SJCRH30 (cell line): ENCODE measurements around the gene CD276. TPM values are rescaled to one million over a fixed set of nuclear protein-coding genes. Genes with fewer than 3 reads are reported as not detected.
"Not testable (repeated sequence)": the region's sequence is repeated elsewhere in the genome, so short reads cannot be mapped to it uniquely, and the experiment has no call there.

ENCODE experiments used
- DNase-seq, 2 experiments: peaks; one replicate each; pipeline ENCODE4 v3.0.0-alpha.2; 2015 to 2020
- H3K27ac ChIP-seq: fragments of 250-450 bp; sonication (Bioruptor Pico); 2 replicates; pipeline ENCODE4 v1.5.1; 2020; ENCODE audit warnings: mild to moderate bottlenecking, moderate library complexity
- H3K27me3 ChIP-seq: fragments of 250-450 bp; sonication (Bioruptor Pico); 2 replicates; pipeline ENCODE4 v1.5.1; 2020; ENCODE audit warnings: mild to moderate bottlenecking, moderate library complexity
- H3K36me3 ChIP-seq: fragments of 250-450 bp; sonication (Bioruptor Pico); 2 replicates; pipeline ENCODE4 v1.5.1; 2020; ENCODE audit warnings: mild to moderate bottlenecking, moderate library complexity
- H3K4me1 ChIP-seq: fragments of 250-450 bp; sonication (Bioruptor Pico); 2 replicates; pipeline ENCODE4 v1.5.1; 2020; ENCODE audit warnings: mild to moderate bottlenecking, moderate library complexity
- H3K4me3 ChIP-seq: fragments of 250-450 bp; sonication (Bioruptor Pico); 2 replicates; pipeline ENCODE4 v1.5.1; 2020; ENCODE audit warnings: mild to moderate bottlenecking, moderate library complexity
- H3K9me3 ChIP-seq: fragments of 250-450 bp; sonication (Bioruptor Pico); replicated peaks from 2 replicates; pipeline ENCODE4 v1.5.1; 2020; ENCODE audit warnings: mild to moderate bottlenecking, moderate library complexity
- total RNA-seq: library from RNA; depleted of rRNA; stranded (reverse); fragments of >200 nt; shearing (Covaris generic); gene quantifications from 2 replicates; pipeline ENCODE4 v1.2.3, GENCODE V29; 2014

CD276 gene
- total RNA-seq, 1 experiment from 2014 or later, result 87.3 TPM

- no peak overlapping the region for H3K4me3 ChIP-seq
- peaks cover 14% of the 10 kb centered on the region for H3K36me3 ChIP-seq
- no peak for DNase-seq
- no peaks in the 10 kb centered on the region for H3K4me1 ChIP-seq
- H3K9me3 ChIP-seq, result no peaks in the 10 kb centered on the region
- no peak overlapping the region for H3K27ac ChIP-seq
- H3K27me3 ChIP-seq, result no peaks in the 10 kb centered on the region
These were observed 27.9 kb downstream of the CD276 start for GRCh38 chr15:73712107-73712506.

- Histone ChIP-seq H3K36me3 (peaks cover 9% of the 10 kb centered on the region), H3K4me3 (no peak overlapping the region), H3K27ac (no peak overlapping the region), H3K27me3 (no peaks in the 10 kb centered on the region), H3K9me3 (no peaks in the 10 kb centered on the region), H3K4me1 (no peaks in the 10 kb centered on the region)
- no peak for DNase-seq
These were observed 30.6 kb downstream of the CD276 start for GRCh38 chr15:73714695-73715301.

- Histone ChIP-seq H3K9me3 (no peaks in the 10 kb centered on the region), H3K36me3 (peaks cover 9% of the 10 kb centered on the region), H3K27me3 (no peaks in the 10 kb centered on the region), H3K4me1 (no peaks in the 10 kb centered on the region), H3K27ac (no peak overlapping the region), H3K4me3 (no peak overlapping the region)
- no peak for DNase-seq
These were observed 31.2 kb downstream of the CD276 start for GRCh38 chr15:73715417-73715816.

- Histone ChIP-seq H3K4me1 (no peaks in the 10 kb centered on the region), H3K9me3 (no peaks in the 10 kb centered on the region), H3K4me3 (no peak overlapping the region), H3K27ac (no peak overlapping the region), H3K27me3 (no peaks in the 10 kb centered on the region), H3K36me3 (peaks cover 7% of the 10 kb centered on the region; the same call in 1 of the 2 replicates)
- DNase-seq, result no peak
These were observed 32.2 kb downstream of the CD276 start for GRCh38 chr15:73716417-73716816.

GRCh38 chr15:73717206-73717605 is 33.0 kb downstream of the CD276 start:
- Histone ChIP-seq H3K9me3 (no peaks in the 10 kb centered on the region), H3K27ac (no peak overlapping the region), H3K27me3 (peaks cover under 1% of the 10 kb centered on the region; the same call in 1 of the 2 replicates), H3K36me3 (peaks cover 4% of the 10 kb centered on the region; the same call in 1 of the 2 replicates), H3K4me3 (no peak overlapping the region), H3K4me1 (no peaks in the 10 kb centered on the region)
- DNase-seq, result no peak

GRCh38 chr15:73717802-73718201 is 33.6 kb downstream of the CD276 start:
- Histone ChIP-seq H3K4me1 (no peaks in the 10 kb centered on the region), H3K27ac (no peak overlapping the region), H3K9me3 (no peaks in the 10 kb centered on the region), H3K4me3 (no peak overlapping the region), H3K36me3 (no peaks in the 10 kb centered on the region), H3K27me3 (peaks cover 5% of the 10 kb centered on the region; the same call in 1 of the 2 replicates)
- no peak for DNase-seq

- Histone ChIP-seq H3K9me3 (no peaks in the 10 kb centered on the region), H3K27me3 (peaks cover 6% of the 10 kb centered on the region; the same call in 1 of the 2 replicates), H3K36me3 (no peaks in the 10 kb centered on the region), H3K4me1 (no peaks in the 10 kb centered on the region), H3K4me3 (no peak overlapping the region), H3K27ac (no peak overlapping the region)
- no peak for DNase-seq
These were observed 34.5 kb downstream of the CD276 start for GRCh38 chr15:73718694-73719093.

GRCh38 chr15:73722425-73722824 is 38.2 kb downstream of the CD276 start:
- no peaks in the 10 kb centered on the region for H3K9me3 ChIP-seq
- H3K36me3 ChIP-seq, result no peaks in the 10 kb centered on the region
- no peak overlapping the region for H3K27ac ChIP-seq
- H3K27me3 ChIP-seq, result peaks cover 22% of the 10 kb centered on the region; the same call in 1 of the 2 replicates
- H3K4me1 ChIP-seq, result no peaks in the 10 kb centered on the region
- no peak for DNase-seq
- H3K4me3 ChIP-seq, result no peak overlapping the region

GRCh38 chr15:73723191-73723590 is 39.0 kb downstream of the CD276 start:
- no peaks in the 10 kb centered on the region for H3K9me3 ChIP-seq
- H3K27ac ChIP-seq, result no peak overlapping the region
- no peaks in the 10 kb centered on the region for H3K4me1 ChIP-seq
- no peak for DNase-seq
- peaks cover 22% of the 10 kb centered on the region; the same call in 1 of the 2 replicates for H3K27me3 ChIP-seq
- no peaks in the 10 kb centered on the region for H3K36me3 ChIP-seq
- H3K4me3 ChIP-seq, result no peak overlapping the region

GRCh38 chr15:73724212-73724611 is 40.0 kb downstream of the CD276 start:
- no peaks in the 10 kb centered on the region for H3K36me3 ChIP-seq
- H3K27me3 ChIP-seq, result peaks cover 22% of the 10 kb centered on the region; the same call in 1 of the 2 replicates
- no peak overlapping the region for H3K27ac ChIP-seq
- no peaks in the 10 kb centered on the region for H3K4me1 ChIP-seq
- H3K4me3 ChIP-seq, result no peak overlapping the region
- DNase-seq, result no peak
- H3K9me3 ChIP-seq, result no peaks in the 10 kb centered on the region

- no peak overlapping the region for H3K27ac ChIP-seq
- no peak overlapping the region for H3K4me3 ChIP-seq
- no peaks in the 10 kb centered on the region for H3K4me1 ChIP-seq
- DNase-seq, result no peak
- no peaks in the 10 kb centered on the region for H3K36me3 ChIP-seq
- H3K27me3 ChIP-seq, result peaks cover 19% of the 10 kb centered on the region; the same call in 1 of the 2 replicates
- no peaks in the 10 kb centered on the region for H3K9me3 ChIP-seq
These were observed 43.3 kb downstream of the CD276 start for GRCh38 chr15:73727330-73727976.

GRCh38 chr15:73732051-73732450 is 47.9 kb downstream of the CD276 start:
- H3K36me3 ChIP-seq, H3K27ac ChIP-seq, DNase-seq, H3K4me3 ChIP-seq, H3K4me1 ChIP-seq, H3K9me3 ChIP-seq, H3K27me3 ChIP-seq: not testable (repeated sequence)

- Histone ChIP-seq H3K36me3 (no peaks in the 10 kb centered on the region), H3K4me1 (no peaks in the 10 kb centered on the region), H3K9me3 (no peaks in the 10 kb centered on the region), H3K4me3 (no peak overlapping the region), H3K27ac (no peak overlapping the region), H3K27me3 (peaks cover 11% of the 10 kb centered on the region; the same call in 1 of the 2 replicates)
- DNase-seq, result no peak
These were observed 48.7 kb downstream of the CD276 start for GRCh38 chr15:73732930-73733329.

- Histone ChIP-seq H3K4me3 (no peak overlapping the region), H3K9me3 (no peaks in the 10 kb centered on the region), H3K36me3 (no peaks in the 10 kb centered on the region), H3K27ac (no peak overlapping the region), H3K27me3 (peaks cover 14% of the 10 kb centered on the region; the same call in 1 of the 2 replicates), H3K4me1 (no peaks in the 10 kb centered on the region)
- DNase-seq, result no peak
These were observed 53.4 kb downstream of the CD276 start for GRCh38 chr15:73737535-73737934.

- no peak overlapping the region for H3K4me3 ChIP-seq
- no peaks in the 10 kb centered on the region for H3K9me3 ChIP-seq
- H3K27ac ChIP-seq, result no peak overlapping the region
- no peaks in the 10 kb centered on the region for H3K36me3 ChIP-seq
- H3K27me3 ChIP-seq, result peaks cover 14% of the 10 kb centered on the region; the same call in 1 of the 2 replicates
- 0 out of 2 replicates have a peak, but pooled peaks cover 3% of the 10 kb centered on the region for H3K4me1 ChIP-seq
- no peak for DNase-seq
These were observed 56.2 kb downstream of the CD276 start for GRCh38 chr15:73740152-73741048.
